Thymus (tissue), 11 donors: Measurements from ENCODE around the gene WDR27. TPM values are rescaled to one million over a fixed set of nuclear protein-coding genes. Genes with fewer than 3 reads are reported as not detected.
"Not testable (repeated sequence)": the region's sequence is repeated elsewhere in the genome, so short reads cannot be mapped to it uniquely, and the experiment has no call there.

Experiments used
- DNase-seq, 9 donors: peaks; one replicate each; pipeline ENCODE4 v3.0.0-alpha.2; 2013; ENCODE audit warnings: low spot score in 9 of 9, low read depth in 6 of 9, missing footprints in 1 of 9
- H3K27ac ChIP-seq, 2 donors: one replicate each; pipeline ENCODE4 v1.5.1; 2013; ENCODE audit warnings: control low read depth in 1 of 2, low read depth in 1 of 2, low read length in 1 of 2, mild to moderate bottlenecking in 1 of 2, moderate library complexity in 1 of 2
- H3K27me3 ChIP-seq, 2 donors: one replicate each; pipeline ENCODE4 v1.5.1; 2013; ENCODE audit warnings: low read length in 1 of 2; ENCODE audit not compliant: control insufficient read depth in 2 of 2, insufficient read depth in 1 of 2
- H3K36me3 ChIP-seq, 2 donors: one replicate each; pipeline ENCODE4 v1.5.1; 2013; ENCODE audit warnings: low read length in 1 of 2, mild to moderate bottlenecking in 1 of 2, moderate library complexity in 1 of 2; ENCODE audit not compliant: control insufficient read depth in 2 of 2, insufficient read depth in 2 of 2
- H3K4me1 ChIP-seq, 2 donors: one replicate each; pipeline ENCODE4 v1.5.1; 2013; ENCODE audit warnings: low read length in 2 of 2; ENCODE audit not compliant: control insufficient read depth in 2 of 2, insufficient read depth in 2 of 2
- H3K4me3 ChIP-seq, 2 donors: one replicate each; pipeline ENCODE4 v1.5.1; 2013; ENCODE audit warnings: low read length in 2 of 2, control low read depth in 1 of 2, mild to moderate bottlenecking in 1 of 2
- H3K9me3 ChIP-seq, 2 donors: one replicate each; pipeline ENCODE4 v1.5.1; 2013; ENCODE audit warnings: low read length in 1 of 2, mild to moderate bottlenecking in 1 of 2; ENCODE audit not compliant: control insufficient read depth in 2 of 2, insufficient read depth in 1 of 2
- WGBS: extraction: QIAGEN DNeasy Blood & Tissue Kit; methylation state at CpG from one replicate; pipeline ENCODE4 v1.1.7; 2013; 5-methylcytosine and 5-hydroxymethylcytosine counted together
- polyA plus RNA-seq: library from polyadenylated mRNA; stranded (reverse); fragments of 200-250 nt; gene quantifications from one replicate; pipeline ENCODE4 v1.2.3, GENCODE V29; 2013
- total RNA-seq: library from RNA; stranded (reverse); fragments of 120-200 nt; gene quantifications from one replicate; pipeline ENCODE4 v1.2.4, GENCODE V29; 2013
- donor health status: healthy.

WDR27 gene
- total and polyA plus RNA-seq, 2 donors, result 13.9 to 42.0 TPM

- DNase-seq, result no peak
- Histone ChIP-seq H3K36me3 (no peaks in the 10 kb centered on the region), H3K27ac (no peak overlapping the region), H3K9me3 (peaks cover 1 to 4% of the 10 kb centered on the region in 2 donors), H3K27me3 (no peaks in the 10 kb centered on the region), H3K4me3 (no peak overlapping the region), H3K4me1 (no peaks in the 10 kb centered on the region)
- 96% methylated on average over 1 of the region's 1 CpG for WGBS
Observed at GRCh38 chr6:169474362-169474761, 227.5 kb downstream of the WDR27 start.

GRCh38 chr6:169473663-169474062, 228.2 kb downstream of the WDR27 start:
- peaks cover 1 to 7% of the 10 kb centered on the region in 2 donors for H3K9me3 ChIP-seq
- DNase-seq, result peak in 1 of 9 donors; percentile 18
- no peak overlapping the region for H3K4me3 ChIP-seq
- peak overlapping the region in 1 of 2 donors; percentile 10 for H3K27ac ChIP-seq
- no peaks in the 10 kb centered on the region for H3K4me1 ChIP-seq
- H3K36me3 ChIP-seq, result no peaks in the 10 kb centered on the region
- WGBS, result 95% methylated on average over 1 of the region's 1 CpG
- no peaks in the 10 kb centered on the region for H3K27me3 ChIP-seq

- no peak overlapping the region for H3K4me3 ChIP-seq
- H3K9me3 ChIP-seq, result peaks cover 1 to 7% of the 10 kb centered on the region in 2 donors
- no peak for DNase-seq
- no peaks in the 10 kb centered on the region for H3K36me3 ChIP-seq
- no peaks in the 10 kb centered on the region for H3K4me1 ChIP-seq
- no peaks in the 10 kb centered on the region for H3K27me3 ChIP-seq
- H3K27ac ChIP-seq, result no peak overlapping the region
- WGBS, result 95% methylated on average over 3 of the region's 3 CpGs
Observed at GRCh38 chr6:169472786-169473416, 228.9 kb downstream of the WDR27 start.

GRCh38 chr6:169470790-169471189, 231.0 kb downstream of the WDR27 start:
- DNase-seq, result no peak
- 97% methylated on average over 2 of the region's 2 CpGs for whole genome bisulfite sequencing
- H3K4me1 ChIP-seq, result no peaks in the 10 kb centered on the region

GRCh38 chr6:169469028-169469427, 232.8 kb downstream of the WDR27 start:
- Histone ChIP-seq H3K9me3 (peaks cover 3 to 14% of the 10 kb centered on the region in 2 donors), H3K27me3 (no peaks in the 10 kb centered on the region), H3K4me3 (no peak overlapping the region), H3K36me3 (no peaks in the 10 kb centered on the region), H3K27ac (no peak overlapping the region), H3K4me1 (no peaks in the 10 kb centered on the region)
- 96% methylated on average over 1 of the region's 1 CpG for WGBS
- DNase-seq, result no peak

More at GRCh38 chr6:169470790-169471189, 231.0 kb downstream of the WDR27 start:
- peaks cover 3 to 14% of the 10 kb centered on the region in 2 donors for H3K9me3 ChIP-seq
- H3K27me3 ChIP-seq, result no peaks in the 10 kb centered on the region
- H3K27ac ChIP-seq, result no peak overlapping the region
- H3K4me3 ChIP-seq, result no peak overlapping the region
- no peaks in the 10 kb centered on the region for H3K36me3 ChIP-seq

- not testable (repeated sequence) for H3K36me3 ChIP-seq, H3K27ac ChIP-seq, H3K4me1 ChIP-seq, DNase-seq, H3K4me3 ChIP-seq, H3K27me3 ChIP-seq
- WGBS, result 93% methylated on average over 4 of the region's 4 CpGs
- H3K9me3 ChIP-seq, result peaks cover 3 to 14% of the 10 kb centered on the region in 2 donors
Observed at GRCh38 chr6:169467755-169468154, 234.1 kb downstream of the WDR27 start.

GRCh38 chr6:169466256-169466655, 235.6 kb downstream of the WDR27 start:
- not testable (repeated sequence) for H3K27ac ChIP-seq, H3K4me1 ChIP-seq, DNase-seq, H3K4me3 ChIP-seq, H3K27me3 ChIP-seq, H3K36me3 ChIP-seq
- peaks cover 1 to 11% of the 10 kb centered on the region in 2 donors for H3K9me3 ChIP-seq
- WGBS, result 61% methylated on average over 2 of the region's 2 CpGs

GRCh38 chr6:169457762-169458161, 244.1 kb downstream of the WDR27 start:
- DNase-seq, result no peak
- no peaks in the 10 kb centered on the region for H3K27me3 ChIP-seq
- 96% methylated on average over 5 of the region's 5 CpGs for WGBS
- H3K4me1 ChIP-seq, result no peaks in the 10 kb centered on the region
- no peaks in the 10 kb centered on the region for H3K9me3 ChIP-seq
- no peak overlapping the region for H3K4me3 ChIP-seq
- H3K36me3 ChIP-seq, result no peaks in the 10 kb centered on the region
- no peak overlapping the region for H3K27ac ChIP-seq

GRCh38 chr6:169456840-169457239, 245.0 kb downstream of the WDR27 start:
- WGBS, result 93% methylated on average over 12 of the region's 12 CpGs
- no peak for DNase-seq

More at GRCh38 chr6:169456840-169457239, 245.0 kb downstream of the WDR27 start:
- Histone ChIP-seq H3K4me1 (no peaks in the 10 kb centered on the region), H3K9me3 (no peaks in the 10 kb centered on the region), H3K36me3 (no peaks in the 10 kb centered on the region), H3K27me3 (no peaks in the 10 kb centered on the region), H3K4me3 (no peak overlapping the region), H3K27ac (no peak overlapping the region)
